Measurements from ENCODE around the gene WBP2NL.

The WBP2NL gene

GRCh38 chr22:42072606-42073330 is 74.2 kb downstream of the WBP2NL start:
- no peak for DNase-seq (ENCODE audit: low read depth, low spot score)

- no peak for DNase-seq (ENCODE audit: low read depth, low spot score)
These were observed 75.0 kb downstream of the WBP2NL start for GRCh38 chr22:42073621-42074041.

- no peak for DNase-seq (ENCODE audit: low read depth, low spot score)
These were observed 75.7 kb downstream of the WBP2NL start, which contains the start of gene PHETA2 for GRCh38 chr22:42074132-42074811. Gene PHETA2, plus strand, starts transcription at chr22:42074248. Its CDS starts 3,046 bp downstream, at chr22:42077294.

GRCh38 chr22:42074846-42075676 is 76.5 kb downstream of the WBP2NL start:
- DNase-seq (ENCODE audit: low read depth, low spot score) = no peak

GRCh38 chr22:42076764-42077485 is 78.3 kb downstream of the WBP2NL start:
- DNase-seq (ENCODE audit: low read depth, low spot score) = no peak

- no peak for DNase-seq (ENCODE audit: low read depth, low spot score)
These were observed 79.0 kb downstream of the WBP2NL start for GRCh38 chr22:42077486-42078125.

Measured in activated CD4-positive, CD25-positive, alpha-beta regulatory T cell treated with anti-CD3 and anti-CD28 coated beads, Interleukin-2, amount 50 U/mL, for 16 hours (primary cell).